GM12878 (cell line): ENCODE measurements around the gene SHC4. TPM values are rescaled to one million over a fixed set of nuclear protein-coding genes. Genes with fewer than 3 reads are reported as not detected.

Experiments used
- ATAC-seq: fragments of 200-7000 bp; cut with Tn5 transposase; 3 replicates; pipeline ENCODE4 v1.9.1; 2020; ENCODE audit warnings: mild to moderate bottlenecking, moderate library complexity
- BruUV-seq: library from RNA; stranded (reverse); fragments of 400-500 nt; replicated peaks from 2 replicates; lab custom pipeline; 2021; lab: Mats Ljungman, UMichigan
- CTCF ChIA-PET: fragments of 300-600 bp; sonication (Branson Sonifier 250); formaldehyde crosslinking; extraction: SDS; loops from one replicate; lab custom pipeline; 2021; ENCODE audit warnings: inconsistent platforms; lab: Yijun Ruan, JAX
- POLR2A ChIA-PET: fragments of 350-600 bp; formaldehyde crosslinking; extraction: SDS; loops from one replicate; lab custom pipeline; 2021; ENCODE audit warnings: inconsistent platforms; lab: Charles Lee
- RAD21 ChIA-PET: fragments of 300-600 bp; sonication (Branson Sonifier 250); formaldehyde crosslinking; loops from one replicate; lab custom pipeline; 2023; ENCODE audit warnings: antibody characterized with exemption; ENCODE audit not compliant: unreplicated experiment; lab: Charles Lee
- SMC1A ChIA-PET: fragments of 300-600 bp; sonication (Branson Sonifier 250); formaldehyde crosslinking; loops from one replicate; lab custom pipeline; 2023; ENCODE audit not compliant: unreplicated experiment, uncharacterized antibody; lab: Charles Lee
- DNase-seq: peaks from one replicate; pipeline ENCODE4 v3.0.0-alpha.2; 2011; ENCODE audit warnings: low read depth, low spot score
- FAIRE-seq: peaks from 3 replicates; lab custom pipeline; 2011; peaks lifted over from hg19 to GRCh38; lab: Jason Lieb, UNC
- H2AFZ ChIP-seq: 2 replicates; pipeline ENCODE4 v1.6.0; 2011; ENCODE audit warnings: low read depth, low read length, control low read depth; ENCODE audit not compliant: control insufficient read depth
- H3K27ac ChIP-seq: 2 replicates; pipeline ENCODE4 v1.5.1; 2011; ENCODE audit warnings: control low read depth; ENCODE audit not compliant: control insufficient read depth, insufficient read depth
- H3K27me3 ChIP-seq, 2 experiments: replicated peaks in 1 of 2; 2 replicates each; pipeline versions ENCODE4 v1.6.0 to v1.6.1; 2011; ENCODE audit warnings: low read length in 1 of 2; ENCODE audit not compliant: control insufficient read depth in 2 of 2, insufficient read depth in 2 of 2
- H3K36me3 ChIP-seq, 2 experiments: 2 replicates each; pipeline ENCODE4 v1.5.1; 2011; ENCODE audit warnings: low read length in 1 of 2; ENCODE audit not compliant: control insufficient read depth in 2 of 2, insufficient read depth in 2 of 2
- H3K4me1 ChIP-seq: 2 replicates; pipeline ENCODE4 v1.6.1; 2011; ENCODE audit warnings: mild to moderate bottlenecking, low read length, moderate library complexity, mixed read lengths; ENCODE audit not compliant: control insufficient read depth, insufficient read depth
- H3K4me2 ChIP-seq: 2 replicates; pipeline ENCODE4 v1.6.0; 2011; ENCODE audit warnings: control low read depth; ENCODE audit not compliant: control insufficient read depth, insufficient read depth
- H3K4me3 ChIP-seq: fragments of 200-600 bp; sonication (generic); 2 replicates; pipeline ENCODE4 v1.5.1; 2016
- H3K79me2 ChIP-seq: 2 replicates; pipeline ENCODE4 v1.6.0; 2011; ENCODE audit warnings: low read length; ENCODE audit not compliant: control insufficient read depth, insufficient read depth
- H3K9ac ChIP-seq: 2 replicates; pipeline ENCODE4 v1.8.0; 2011; ENCODE audit warnings: low read length, control low read depth, mixed read lengths; ENCODE audit not compliant: control insufficient read depth, insufficient read depth
- H3K9me3 ChIP-seq: replicated peaks from 3 replicates; pipeline ENCODE4 v1.5.1; 2011; ENCODE audit warnings: mild to moderate bottlenecking, low read length; ENCODE audit not compliant: control insufficient read depth, insufficient read depth
- H4K20me1 ChIP-seq: 2 replicates; pipeline ENCODE4 v1.6.0; 2011; ENCODE audit not compliant: control insufficient read depth, insufficient read depth
- CHD1 ChIP-seq: IDR thresholded peaks from 2 replicates; pipeline ENCODE4 v1.6.1; 2012; ENCODE audit warnings: low read depth, low read length, improper control_type of control experiment
- JUND ChIP-seq: IDR thresholded peaks from 2 replicates; pipeline ENCODE4 v1.6.1; 2012; ENCODE audit warnings: low read depth, mild to moderate bottlenecking, low read length, improper control_type of control experiment, moderate library complexity
- WGBS: methylation state at CpG from one replicate; pipeline ENCODE4 v1.1.6; 2016; ENCODE audit warnings: low lambda C conversion rate; ENCODE audit not compliant: insufficient replicate concordance, insufficient coverage; ENCODE audit errors: missing lambda C conversion rate; 5-methylcytosine and 5-hydroxymethylcytosine counted together
- in situ Hi-C: fragments of 300-500 bp; cut with MboI; formaldehyde crosslinking; loops from 9 replicates; pipeline ENCODE4 v1.14.3; 2018; ENCODE audit warnings: mixed read lengths
- intact Hi-C: fragments of 100-400 bp; cut with micrococcal nuclease; formaldehyde crosslinking; loops from one replicate; pipeline ENCODE4 v1.14.2; 2022; ENCODE audit not compliant: unreplicated experiment
- polyA plus RNA-seq, 11 experiments: library from polyadenylated mRNA; depleted of rRNA in 4 of 11; unstranded in 6 of 11; stranded (reverse) in 5 of 11; fragments of >200 nt; fragmentation: Nextera tagmentation in 4 of 11; fragmentation: Illumina TruSeq in 1 of 11; extraction: Ambion mirVana in 4 of 11; extraction: Trizol in 1 of 11; gene quantifications; 1 replicate in 1 of 11; 2 replicates in 10 of 11; pipeline versions ENCODE4 v1.2.1 to v1.2.3, GENCODE V29; 2011 to 2016; ENCODE audit warnings: inconsistent platforms in 2 of 11, missing spikeins in 2 of 11, low read depth in 1 of 11
- total RNA-seq, 4 experiments: library from RNA; depleted of rRNA in 3 of 4; stranded (reverse); fragments of >200 nt in 3 of 4; fragmentation: Illumina TruSeq in 1 of 4; extraction: Trizol in 1 of 4; gene quantifications; 2 replicates each; pipeline versions ENCODE4 v1.2.1 to v1.2.3, GENCODE V29; 2013 to 2021
- TF ChIP-seq, protein P1 (sequence below): fragments of 450-650 bp; formaldehyde crosslinking; IDR thresholded peaks from 2 replicates; pipeline ENCODE4 v1.4.0; 2022; ENCODE audit warnings: mild to moderate bottlenecking, moderate library complexity

Gene SHC4
- total and polyA plus RNA-seq, 10 of the 15 experiments (the other 5 are each of a cell fraction or from before 2014, with no cell fraction given): 0.04 to 0.87 (median 0.14) TPM

DNA sequence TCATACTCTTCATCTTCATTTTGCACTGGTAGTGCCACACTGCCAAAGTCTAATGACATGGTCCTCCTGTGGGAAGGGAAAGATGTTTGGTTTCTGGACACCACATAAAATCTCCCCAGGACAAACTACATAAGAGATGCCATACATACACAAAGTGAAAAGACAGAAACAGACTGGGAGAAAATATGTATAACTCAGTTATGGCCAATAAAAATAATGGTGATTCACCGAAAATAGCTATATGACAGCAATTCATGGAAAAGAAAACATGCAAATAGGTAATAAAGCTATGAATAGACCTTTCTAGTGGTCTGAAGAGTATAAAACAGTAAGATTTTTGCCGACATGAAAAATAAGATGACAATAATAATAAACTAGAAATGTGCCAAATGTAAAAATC is 158.1 kb downstream of the SHC4 start:
- no TSS peak for BruUV-seq
- POLR2A ChIA-PET: interaction anchor here (0.5 to 2.9 kb wide), 3 partner anchors 9 to 235 kb away, joined by 3 to 19 read pairs (median 3); no protein-coding TSS in a partner anchor
- RAD21 ChIA-PET: interaction anchor here (1.4 to 1.5 kb wide), 3 partner anchors 11 to 617 kb away, joined by 3 to 8 read pairs (median 5); partner anchors contain the start of genes EID1 and FGF7
- SMC1A ChIA-PET: interaction anchor here (0.8 to 1.6 kb wide), 8 partner anchors 9 to 447 kb away, joined by 3 to 16 read pairs (median 3); no protein-coding TSS in a partner anchor
- intact Hi-C loops: loop anchor here (5.0 kb wide), 1 partner anchor 448 kb away; no protein-coding TSS in a partner anchor
- Histone ChIP-seq H3K4me1 (peaks cover 9% of the 10 kb centered on the region), H3K9me3 (no peaks in the 10 kb centered on the region), H3K79me2 (peaks cover 54% of the 10 kb centered on the region), H3K27me3 (no peaks in the 10 kb centered on the region), H2AFZ (0 out of 2 replicates have a peak overlapping the region, but pooled peaks have one; percentile 20), H4K20me1 (no peaks in the 10 kb centered on the region)
- ATAC-seq: no peak
- DNase-seq: no peak
- in situ Hi-C loops: loop anchor here (25.0 kb wide), 1 partner anchor 643 kb away; no protein-coding TSS in a partner anchor
- TF ChIP-seq, protein P1, sequence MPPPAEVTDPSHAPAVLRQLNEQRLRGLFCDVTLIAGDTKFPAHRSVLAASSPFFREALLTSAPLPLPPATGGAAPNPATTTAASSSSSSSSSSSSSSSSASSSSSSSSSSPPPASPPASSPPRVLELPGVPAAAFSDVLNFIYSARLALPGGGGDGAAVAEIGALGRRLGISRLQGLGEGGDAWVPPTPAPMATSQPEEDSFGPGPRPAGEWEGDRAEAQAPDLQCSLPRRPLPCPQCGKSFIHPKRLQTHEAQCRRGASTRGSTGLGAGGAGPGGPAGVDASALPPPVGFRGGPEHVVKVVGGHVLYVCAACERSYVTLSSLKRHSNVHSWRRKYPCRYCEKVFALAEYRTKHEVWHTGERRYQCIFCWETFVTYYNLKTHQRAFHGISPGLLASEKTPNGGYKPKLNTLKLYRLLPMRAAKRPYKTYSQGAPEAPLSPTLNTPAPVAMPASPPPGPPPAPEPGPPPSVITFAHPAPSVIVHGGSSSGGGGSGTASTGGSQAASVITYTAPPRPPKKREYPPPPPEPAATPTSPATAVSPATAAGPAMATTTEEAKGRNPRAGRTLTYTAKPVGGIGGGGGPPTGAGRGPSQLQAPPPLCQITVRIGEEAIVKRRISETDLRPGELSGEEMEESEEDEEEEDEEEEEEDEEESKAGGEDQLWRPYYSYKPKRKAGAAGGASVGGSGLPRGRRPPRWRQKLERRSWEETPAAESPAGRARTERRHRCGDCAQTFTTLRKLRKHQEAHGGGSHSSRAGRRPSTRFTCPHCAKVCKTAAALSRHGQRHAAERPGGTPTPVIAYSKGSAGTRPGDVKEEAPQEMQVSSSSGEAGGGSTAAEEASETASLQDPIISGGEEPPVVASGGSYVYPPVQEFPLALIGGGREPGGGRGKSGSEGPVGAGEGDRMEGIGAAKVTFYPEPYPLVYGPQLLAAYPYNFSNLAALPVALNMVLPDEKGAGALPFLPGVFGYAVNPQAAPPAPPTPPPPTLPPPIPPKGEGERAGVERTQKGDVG (CRISPR knock-in tag): no peak
- TF ChIP-seq JUND (no peak), CHD1 (no peak)
- TF ChIP-seq, all 136 proteins: peak for 0
- no peak overlapping the region for H3K4me3 ChIP-seq
- no peak overlapping the region for H3K4me2 ChIP-seq
- H3K27ac ChIP-seq: no peak overlapping the region
- no peak overlapping the region for H3K9ac ChIP-seq
- no peak for FAIRE-seq
- CTCF ChIA-PET: interaction anchor here (0.6 to 2.9 kb wide), 7 partner anchors 13 to 632 kb away, joined by 3 to 13 read pairs (median 4); partner anchors contain the start of gene EID1
- 20% methylated on average over 2 of the region's 2 CpGs for WGBS
- H3K36me3 ChIP-seq: peaks cover 0 to 7% of the 10 kb centered on the region in 2 experiments; a peak in 3 of 4 replicates
